ENCODE measurements around the gene PCNT.

Gene PCNT

GRCh38 chr21:46316708-46317324 lies 7.1 kb upstream of the PCNT start:
- no peak for DNase-seq (ENCODE audit: low spot score)
- ChIA-PET POLR2A (ENCODE audit: low non-redundant PET) (no interaction called here), CTCF (interaction anchor here (0.6 kb wide), 2 partner anchors 18 to 350 kb away, joined by 5 to 7 read pairs; no protein-coding TSS in a partner anchor)
- H3K27ac ChIP-seq, result no peak overlapping the region
- TF ChIP-seq CTCF (conservative IDR thresholded peaks at IDR 0.05; ENCODE audit: low read depth), result no peak

GRCh38 chr21:46317710-46318463 lies 6.1 kb upstream of the PCNT start:
- no peak for DNase-seq (ENCODE audit: low spot score)
- POLR2A ChIA-PET (ENCODE audit: low non-redundant PET), result no interaction called here
- peak overlapping the region; percentile 58 for H3K27ac ChIP-seq
- CTCF ChIA-PET, result interaction anchor here (0.6 kb wide), 1 partner anchor 19 kb away, joined by 7 read pairs; no protein-coding TSS in a partner anchor
- TF ChIP-seq CTCF (conservative IDR thresholded peaks at IDR 0.05; ENCODE audit: low read depth), result no peak

GRCh38 chr21:46318464-46318845 lies 5.5 kb upstream of the PCNT start:
- TF ChIP-seq CTCF (conservative IDR thresholded peaks at IDR 0.05; ENCODE audit: low read depth), result no peak
- ChIA-PET CTCF (interaction anchor here (0.7 kb wide), 1 partner anchor 175 kb away, joined by 3 read pairs; no protein-coding TSS in a partner anchor), POLR2A (ENCODE audit: low non-redundant PET) (no interaction called here)
- no peak for DNase-seq (ENCODE audit: low spot score)
- peak overlapping the region; percentile 58 for H3K27ac ChIP-seq

GRCh38 chr21:46319186-46319585 lies 4.8 kb upstream of the PCNT start:
- no peak for DNase-seq (ENCODE audit: low spot score)
- peak overlapping the region; percentile 58 for H3K27ac ChIP-seq
- POLR2A ChIA-PET (ENCODE audit: low non-redundant PET), result no interaction called here
- CTCF ChIA-PET, result interaction anchor here (0.7 kb wide), 1 partner anchor 176 kb away, joined by 3 read pairs; no protein-coding TSS in a partner anchor
- TF ChIP-seq CTCF (conservative IDR thresholded peaks at IDR 0.05; ENCODE audit: low read depth), result no peak

DNA sequence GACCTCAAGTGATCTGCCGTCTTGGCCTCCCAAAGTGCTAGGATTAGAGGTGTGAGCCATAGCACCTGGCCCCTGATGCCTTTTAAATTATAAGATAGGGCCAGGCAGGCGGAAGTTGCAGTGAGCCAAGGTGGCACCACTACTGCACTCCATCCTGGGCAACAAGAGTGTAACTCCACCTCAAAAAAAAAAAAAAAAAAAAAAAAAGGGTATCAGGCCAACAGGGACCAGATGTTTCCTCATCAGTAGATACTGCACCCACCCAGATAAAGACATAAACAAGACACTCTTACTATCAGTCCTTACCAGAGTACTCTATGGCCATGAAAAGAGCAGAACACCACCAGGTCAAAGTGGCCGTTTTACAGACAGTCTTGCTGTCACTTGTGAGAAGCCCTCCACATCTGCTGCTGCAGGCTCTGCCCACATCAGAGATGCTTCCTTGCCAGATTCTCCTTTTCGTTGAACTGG lies 3.6 kb upstream of the PCNT start:
- ChIA-PET POLR2A (ENCODE audit: low non-redundant PET) (no interaction called here), CTCF (no interaction called here)
- H3K27ac ChIP-seq, result peak overlapping the region; percentile 58
- no peak for DNase-seq (ENCODE audit: low spot score)
- no peak for TF ChIP-seq CTCF (conservative IDR thresholded peaks at IDR 0.05; ENCODE audit: low read depth)

GRCh38 chr21:46322351-46323226 lies 1.4 kb upstream of the PCNT start:
- TF ChIP-seq CTCF (conservative IDR thresholded peaks at IDR 0.05; ENCODE audit: low read depth), result no peak
- ChIA-PET CTCF (no interaction called here), POLR2A (ENCODE audit: low non-redundant PET) (no interaction called here)
- peak overlapping the region; percentile 98 for H3K27ac ChIP-seq
- no peak for DNase-seq (ENCODE audit: low spot score)
